SH-SY5Y (cell line): ENCODE measurements around the gene DTNBP1.

Experiments
- GATA2 ChIP-seq: IDR thresholded peaks from 2 replicates; pipeline ENCODE4 v1.6.1; 2011; ENCODE audit warnings: mild to moderate bottlenecking, low read depth, low read length
- GATA3 ChIP-seq: IDR thresholded peaks from 2 replicates; pipeline ENCODE4 v1.6.1; 2011; ENCODE audit warnings: low read depth, mild to moderate bottlenecking, low read length, moderate library complexity

DTNBP1 gene

GRCh38 chr6:15483060-15483459 lies 179.8 kb downstream of the DTNBP1 start:
- TF ChIP-seq GATA2 (no peak), GATA3 (no peak)

- TF ChIP-seq GATA3 (no peak), GATA2 (no peak)
Measured at GRCh38 chr6:15481390-15482291, 181.2 kb downstream of the DTNBP1 start.

GRCh38 chr6:15480525-15480924 lies 182.3 kb downstream of the DTNBP1 start:
- TF ChIP-seq GATA3 (no peak), GATA2 (no peak)

- TF ChIP-seq GATA2 (no peak), GATA3 (no peak)
Measured at GRCh38 chr6:15479761-15480160, 183.1 kb downstream of the DTNBP1 start.

- TF ChIP-seq GATA2 = no peak
- TF ChIP-seq GATA3 = no peak
Measured at GRCh38 chr6:15477746-15478145, 185.1 kb downstream of the DTNBP1 start.

- TF ChIP-seq GATA2 (no peak), GATA3 (no peak)
Measured at GRCh38 chr6:15476631-15477380, 186.0 kb downstream of the DTNBP1 start.

GRCh38 chr6:15475872-15476271 lies 187.0 kb downstream of the DTNBP1 start:
- no peak for TF ChIP-seq GATA3
- no peak for TF ChIP-seq GATA2

GRCh38 chr6:15475261-15475660 lies 187.6 kb downstream of the DTNBP1 start:
- TF ChIP-seq GATA2 (no peak), GATA3 (no peak)

GRCh38 chr6:15474196-15474595 lies 188.6 kb downstream of the DTNBP1 start:
- TF ChIP-seq GATA3 (no peak), GATA2 (no peak)

- no peak for TF ChIP-seq GATA3
- no peak for TF ChIP-seq GATA2
Measured at GRCh38 chr6:15473741-15474161, 189.1 kb downstream of the DTNBP1 start.

GRCh38 chr6:15473174-15473573 lies 189.7 kb downstream of the DTNBP1 start:
- TF ChIP-seq GATA2 = no peak
- TF ChIP-seq GATA3 = no peak
